Mammary epithelial cell (primary cell): ENCODE results near the gene IL23R.

Source experiments
- EZH2 ChIP-seq: IDR thresholded peaks from 2 replicates; pipeline ENCODE4 v1.6.1; 2012; ENCODE audit warnings: low read length, inconsistent platforms, borderline replicate concordance
- TF ChIP-seq, protein P1 (sequence below), 2 donors: IDR thresholded peaks in 1 of 2; conservative IDR thresholded peaks in 1 of 2; 2 replicates each; pipeline ENCODE4 v1.5.1; 2011 to 2012; ENCODE audit warnings: inconsistent platforms in 2 of 2, low read length in 2 of 2, mild to moderate bottlenecking in 2 of 2, control low read depth in 1 of 2, low read depth in 1 of 2; ENCODE audit not compliant: insufficient read depth in 1 of 2; ENCODE audit errors: extremely low read depth in 1 of 2

GRCh38 chr1:67169932-67170331, 3.7 kb downstream of the IL23R start:
- TF ChIP-seq, protein P1, sequence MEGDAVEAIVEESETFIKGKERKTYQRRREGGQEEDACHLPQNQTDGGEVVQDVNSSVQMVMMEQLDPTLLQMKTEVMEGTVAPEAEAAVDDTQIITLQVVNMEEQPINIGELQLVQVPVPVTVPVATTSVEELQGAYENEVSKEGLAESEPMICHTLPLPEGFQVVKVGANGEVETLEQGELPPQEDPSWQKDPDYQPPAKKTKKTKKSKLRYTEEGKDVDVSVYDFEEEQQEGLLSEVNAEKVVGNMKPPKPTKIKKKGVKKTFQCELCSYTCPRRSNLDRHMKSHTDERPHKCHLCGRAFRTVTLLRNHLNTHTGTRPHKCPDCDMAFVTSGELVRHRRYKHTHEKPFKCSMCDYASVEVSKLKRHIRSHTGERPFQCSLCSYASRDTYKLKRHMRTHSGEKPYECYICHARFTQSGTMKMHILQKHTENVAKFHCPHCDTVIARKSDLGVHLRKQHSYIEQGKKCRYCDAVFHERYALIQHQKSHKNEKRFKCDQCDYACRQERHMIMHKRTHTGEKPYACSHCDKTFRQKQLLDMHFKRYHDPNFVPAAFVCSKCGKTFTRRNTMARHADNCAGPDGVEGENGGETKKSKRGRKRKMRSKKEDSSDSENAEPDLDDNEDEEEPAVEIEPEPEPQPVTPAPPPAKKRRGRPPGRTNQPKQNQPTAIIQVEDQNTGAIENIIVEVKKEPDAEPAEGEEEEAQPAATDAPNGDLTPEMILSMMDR (conservative IDR thresholded peaks at IDR 0.05 in 1 of 2, IDR thresholded peaks at IDR 0.05 in 1 of 2; ENCODE audit: extremely low read depth in 1 of 2, insufficient read depth in 1 of 2, low read depth in 1 of 2, low read length in 2 of 2): no peak
- TF ChIP-seq EZH2: no peak
